GM12878 (cell line): ENCODE results near the gene PLXNA4. TPM values are rescaled to one million over a fixed set of nuclear protein-coding genes. Genes with fewer than 3 reads are reported as not detected.

Experiments
- ATAC-seq: fragments of 200-7000 bp; cut with Tn5 transposase; 3 replicates; pipeline ENCODE4 v1.9.1; 2020; ENCODE audit warnings: mild to moderate bottlenecking, moderate library complexity
- BruUV-seq: library from RNA; stranded (reverse); fragments of 400-500 nt; replicated peaks from 2 replicates; lab custom pipeline; 2021; lab: Mats Ljungman, UMichigan
- CTCF ChIA-PET: fragments of 300-600 bp; sonication (Branson Sonifier 250); formaldehyde crosslinking; extraction: SDS; loops from one replicate; lab custom pipeline; 2021; ENCODE audit warnings: inconsistent platforms; lab: Yijun Ruan, JAX
- POLR2A ChIA-PET: fragments of 350-600 bp; formaldehyde crosslinking; extraction: SDS; loops from one replicate; lab custom pipeline; 2021; ENCODE audit warnings: inconsistent platforms; lab: Charles Lee
- RAD21 ChIA-PET: fragments of 300-600 bp; sonication (Branson Sonifier 250); formaldehyde crosslinking; loops from one replicate; lab custom pipeline; 2023; ENCODE audit warnings: antibody characterized with exemption; ENCODE audit not compliant: unreplicated experiment; lab: Charles Lee
- SMC1A ChIA-PET: fragments of 300-600 bp; sonication (Branson Sonifier 250); formaldehyde crosslinking; loops from one replicate; lab custom pipeline; 2023; ENCODE audit not compliant: unreplicated experiment, uncharacterized antibody; lab: Charles Lee
- DNase-seq: peaks from one replicate; pipeline ENCODE4 v3.0.0-alpha.2; 2011; ENCODE audit warnings: low read depth, low spot score
- FAIRE-seq: peaks from 3 replicates; lab custom pipeline; 2011; peaks lifted over from hg19 to GRCh38; lab: Jason Lieb, UNC
- H2AFZ ChIP-seq: 2 replicates; pipeline ENCODE4 v1.6.0; 2011; ENCODE audit warnings: low read depth, low read length, control low read depth; ENCODE audit not compliant: control insufficient read depth
- H3K27ac ChIP-seq: 2 replicates; pipeline ENCODE4 v1.5.1; 2011; ENCODE audit warnings: control low read depth; ENCODE audit not compliant: control insufficient read depth, insufficient read depth
- H3K27me3 ChIP-seq, 2 experiments: replicated peaks in 1 of 2; 2 replicates each; pipeline versions ENCODE4 v1.6.0 to v1.6.1; 2011; ENCODE audit warnings: low read length in 1 of 2; ENCODE audit not compliant: control insufficient read depth in 2 of 2, insufficient read depth in 2 of 2
- H3K36me3 ChIP-seq, 2 experiments: 2 replicates each; pipeline ENCODE4 v1.5.1; 2011; ENCODE audit warnings: low read length in 1 of 2; ENCODE audit not compliant: control insufficient read depth in 2 of 2, insufficient read depth in 2 of 2
- H3K4me1 ChIP-seq: 2 replicates; pipeline ENCODE4 v1.6.1; 2011; ENCODE audit warnings: mild to moderate bottlenecking, low read length, moderate library complexity, mixed read lengths; ENCODE audit not compliant: control insufficient read depth, insufficient read depth
- H3K4me2 ChIP-seq: 2 replicates; pipeline ENCODE4 v1.6.0; 2011; ENCODE audit warnings: control low read depth; ENCODE audit not compliant: control insufficient read depth, insufficient read depth
- H3K4me3 ChIP-seq: fragments of 200-600 bp; sonication (generic); 2 replicates; pipeline ENCODE4 v1.5.1; 2016
- H3K79me2 ChIP-seq: 2 replicates; pipeline ENCODE4 v1.6.0; 2011; ENCODE audit warnings: low read length; ENCODE audit not compliant: control insufficient read depth, insufficient read depth
- H3K9ac ChIP-seq: 2 replicates; pipeline ENCODE4 v1.8.0; 2011; ENCODE audit warnings: low read length, control low read depth, mixed read lengths; ENCODE audit not compliant: control insufficient read depth, insufficient read depth
- H3K9me3 ChIP-seq: replicated peaks from 3 replicates; pipeline ENCODE4 v1.5.1; 2011; ENCODE audit warnings: mild to moderate bottlenecking, low read length; ENCODE audit not compliant: control insufficient read depth, insufficient read depth
- H4K20me1 ChIP-seq: 2 replicates; pipeline ENCODE4 v1.6.0; 2011; ENCODE audit not compliant: control insufficient read depth, insufficient read depth
- BRCA1 ChIP-seq: IDR thresholded peaks from 2 replicates; pipeline ENCODE4 v1.6.1; 2011; ENCODE audit warnings: low read depth, low read length, improper control_type of control experiment
- CBX5 ChIP-seq: sonication (generic); IDR thresholded peaks from 2 replicates; pipeline ENCODE4 v1.6.1; 2016; ENCODE audit warnings: low read depth, moderate library complexity, mild to moderate bottlenecking, inconsistent platforms
- JUNB ChIP-seq: IDR thresholded peaks from 2 replicates; pipeline ENCODE4 v1.6.1; 2016; ENCODE audit warnings: antibody characterized with exemption, mild to moderate bottlenecking
- POLR2A ChIP-seq: IDR thresholded peaks from 2 replicates; pipeline ENCODE4 v1.6.1; 2011; ENCODE audit warnings: low read depth, mild to moderate bottlenecking, low read length
- RB1 ChIP-seq: fragments of 450-650 bp; formaldehyde crosslinking; IDR thresholded peaks from 2 replicates; pipeline ENCODE4 v1.6.1; 2017; ENCODE audit warnings: mild to moderate bottlenecking, borderline replicate concordance
- SMAD1 ChIP-seq: fragments of 450-650 bp; IDR thresholded peaks from 2 replicates; pipeline ENCODE4 v1.6.1; 2018; ENCODE audit warnings: mild to moderate bottlenecking, low read depth; ENCODE audit not compliant: partially characterized antibody
- TAF1 ChIP-seq: IDR thresholded peaks from 2 replicates; pipeline ENCODE4 v1.6.1; 2011; ENCODE audit warnings: mild to moderate bottlenecking, low read depth, low read length, borderline replicate concordance
- TBL1XR1 ChIP-seq: IDR thresholded peaks from 2 replicates; pipeline ENCODE4 v1.6.1; 2012; ENCODE audit warnings: low read depth, low read length, improper control_type of control experiment
- TCF7 ChIP-seq: IDR thresholded peaks from 2 replicates; pipeline ENCODE4 v1.6.1; 2014; ENCODE audit warnings: antibody characterized with exemption, borderline replicate concordance
- WGBS: methylation state at CpG from one replicate; pipeline ENCODE4 v1.1.6; 2016; ENCODE audit warnings: low lambda C conversion rate; ENCODE audit not compliant: insufficient replicate concordance, insufficient coverage; ENCODE audit errors: missing lambda C conversion rate; 5-methylcytosine and 5-hydroxymethylcytosine counted together
- in situ Hi-C: fragments of 300-500 bp; cut with MboI; formaldehyde crosslinking; loops from 9 replicates; pipeline ENCODE4 v1.14.3; 2018; ENCODE audit warnings: mixed read lengths
- intact Hi-C: fragments of 100-400 bp; cut with micrococcal nuclease; formaldehyde crosslinking; loops from one replicate; pipeline ENCODE4 v1.14.2; 2022; ENCODE audit not compliant: unreplicated experiment
- polyA plus RNA-seq, 11 experiments: library from polyadenylated mRNA; depleted of rRNA in 4 of 11; unstranded in 6 of 11; stranded (reverse) in 5 of 11; fragments of >200 nt; fragmentation: Nextera tagmentation in 4 of 11; fragmentation: Illumina TruSeq in 1 of 11; extraction: Ambion mirVana in 4 of 11; extraction: Trizol in 1 of 11; gene quantifications; 1 replicate in 1 of 11; 2 replicates in 10 of 11; pipeline versions ENCODE4 v1.2.1 to v1.2.3, GENCODE V29; 2011 to 2016; ENCODE audit warnings: inconsistent platforms in 2 of 11, missing spikeins in 2 of 11, low read depth in 1 of 11
- total RNA-seq, 4 experiments: library from RNA; depleted of rRNA in 3 of 4; stranded (reverse); fragments of >200 nt in 3 of 4; fragmentation: Illumina TruSeq in 1 of 4; extraction: Trizol in 1 of 4; gene quantifications; 2 replicates each; pipeline versions ENCODE4 v1.2.1 to v1.2.3, GENCODE V29; 2013 to 2021
- TF ChIP-seq, protein P1 (sequence below): fragments of 450-650 bp; conservative IDR thresholded peaks from 2 replicates; pipeline ENCODE4 v1.6.1; 2017; ENCODE audit warnings: mild to moderate bottlenecking, moderate library complexity
- TF ChIP-seq, protein P2 (sequence below): fragments of 450-650 bp; IDR thresholded peaks from 2 replicates; pipeline ENCODE4 v1.6.1; 2017; ENCODE audit warnings: mild to moderate bottlenecking, low read depth, inconsistent platforms; ENCODE audit not compliant: poor library complexity, severe bottlenecking
- TF ChIP-seq, protein P3 (sequence below): IDR thresholded peaks from 2 replicates; pipeline ENCODE4 v1.6.1; 2011; ENCODE audit warnings: borderline replicate concordance, low read depth, mild to moderate bottlenecking, moderate library complexity, mixed read lengths, low read length; ENCODE audit not compliant: insufficient read depth; ENCODE audit errors: extremely low read length
- TF ChIP-seq, protein P4 (sequence below): IDR thresholded peaks from 2 replicates; pipeline ENCODE4 v1.6.1; 2011; ENCODE audit warnings: borderline replicate concordance, low read depth, mild to moderate bottlenecking, moderate library complexity, low read length; ENCODE audit not compliant: insufficient read depth, poor library complexity, severe bottlenecking
- TF ChIP-seq, protein P5 (sequence below): fragments of 450-650 bp; IDR thresholded peaks from 2 replicates; pipeline ENCODE4 v1.6.1; 2017; ENCODE audit warnings: mild to moderate bottlenecking
- TF ChIP-seq, protein P6 (sequence below): IDR thresholded peaks from 2 replicates; pipeline ENCODE4 v1.6.1; 2011; ENCODE audit warnings: low read depth, low read length, improper control_type of control experiment, borderline replicate concordance

The PLXNA4 gene
- total and polyA plus RNA-seq, 10 of the 15 experiments (the other 5 are each of a cell fraction or from before 2014, with no cell fraction given): 0.03 TPM; not detected in 9

DNA sequence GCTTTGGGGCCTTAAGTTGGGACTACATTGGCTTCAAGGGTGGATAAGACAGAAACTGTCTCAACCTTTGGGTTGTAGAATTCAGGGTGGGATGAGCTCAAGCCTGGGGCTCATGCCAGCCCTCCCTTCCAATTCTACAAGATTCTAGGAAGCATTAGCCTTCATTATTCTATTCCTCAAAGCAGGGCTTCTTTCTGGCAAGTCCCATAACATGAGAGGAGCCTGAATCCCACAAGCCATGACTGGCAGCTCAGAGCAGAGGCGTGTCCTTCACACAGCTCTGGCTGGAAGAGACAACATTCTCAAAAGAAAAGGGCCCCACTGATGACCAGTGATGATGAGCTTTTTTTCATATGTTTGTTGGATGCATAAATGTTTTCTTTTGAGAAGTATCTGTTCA lies 187.6 kb downstream of the PLXNA4 start:
- H3K27me3 ChIP-seq: peaks cover 0 to 1% of the 10 kb centered on the region in 2 experiments; a peak in 1 of 4 replicates
- intact Hi-C loops (no loop called here), in situ Hi-C loops (no loop called here)
- H2AFZ ChIP-seq: no peak overlapping the region
- no peak for ATAC-seq
- no peak overlapping the region for H3K4me3 ChIP-seq
- no TSS peak for BruUV-seq
- H3K36me3 ChIP-seq: no peaks in the 10 kb centered on the region
- H4K20me1 ChIP-seq: no peaks in the 10 kb centered on the region
- DNase-seq: no peak
- no peak overlapping the region for H3K4me2 ChIP-seq
- ChIA-PET CTCF (interaction anchor here (0.6 kb wide), 1 partner anchor 1634 kb away, joined by 4 read pairs; no protein-coding TSS in a partner anchor), RAD21 (no interaction called here), POLR2A (no interaction called here), SMC1A (no interaction called here)
- no peaks in the 10 kb centered on the region for H3K79me2 ChIP-seq
- H3K9ac ChIP-seq: no peak overlapping the region
- no peaks in the 10 kb centered on the region for H3K4me1 ChIP-seq
- no peaks in the 10 kb centered on the region for H3K9me3 ChIP-seq
- WGBS: 0% methylated on average over 1 of the region's 1 CpG
- no peak for FAIRE-seq
- no peak overlapping the region for H3K27ac ChIP-seq
- TF ChIP-seq BRCA1 (no peak), TAF1 (no peak), TCF7 (no peak), RB1 (no peak), SMAD1 (no peak), JUNB (no peak), CBX5 (no peak), POLR2A (no peak), TBL1XR1 (no peak)
- TF ChIP-seq, protein P1, sequence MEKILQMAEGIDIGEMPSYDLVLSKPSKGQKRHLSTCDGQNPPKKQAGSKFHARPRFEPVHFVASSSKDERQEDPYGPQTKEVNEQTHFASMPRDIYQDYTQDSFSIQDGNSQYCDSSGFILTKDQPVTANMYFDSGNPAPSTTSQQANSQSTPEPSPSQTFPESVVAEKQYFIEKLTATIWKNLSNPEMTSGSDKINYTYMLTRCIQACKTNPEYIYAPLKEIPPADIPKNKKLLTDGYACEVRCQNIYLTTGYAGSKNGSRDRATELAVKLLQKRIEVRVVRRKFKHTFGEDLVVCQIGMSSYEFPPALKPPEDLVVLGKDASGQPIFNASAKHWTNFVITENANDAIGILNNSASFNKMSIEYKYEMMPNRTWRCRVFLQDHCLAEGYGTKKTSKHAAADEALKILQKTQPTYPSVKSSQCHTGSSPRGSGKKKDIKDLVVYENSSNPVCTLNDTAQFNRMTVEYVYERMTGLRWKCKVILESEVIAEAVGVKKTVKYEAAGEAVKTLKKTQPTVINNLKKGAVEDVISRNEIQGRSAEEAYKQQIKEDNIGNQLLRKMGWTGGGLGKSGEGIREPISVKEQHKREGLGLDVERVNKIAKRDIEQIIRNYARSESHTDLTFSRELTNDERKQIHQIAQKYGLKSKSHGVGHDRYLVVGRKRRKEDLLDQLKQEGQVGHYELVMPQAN: no peak
- TF ChIP-seq, protein P2, sequence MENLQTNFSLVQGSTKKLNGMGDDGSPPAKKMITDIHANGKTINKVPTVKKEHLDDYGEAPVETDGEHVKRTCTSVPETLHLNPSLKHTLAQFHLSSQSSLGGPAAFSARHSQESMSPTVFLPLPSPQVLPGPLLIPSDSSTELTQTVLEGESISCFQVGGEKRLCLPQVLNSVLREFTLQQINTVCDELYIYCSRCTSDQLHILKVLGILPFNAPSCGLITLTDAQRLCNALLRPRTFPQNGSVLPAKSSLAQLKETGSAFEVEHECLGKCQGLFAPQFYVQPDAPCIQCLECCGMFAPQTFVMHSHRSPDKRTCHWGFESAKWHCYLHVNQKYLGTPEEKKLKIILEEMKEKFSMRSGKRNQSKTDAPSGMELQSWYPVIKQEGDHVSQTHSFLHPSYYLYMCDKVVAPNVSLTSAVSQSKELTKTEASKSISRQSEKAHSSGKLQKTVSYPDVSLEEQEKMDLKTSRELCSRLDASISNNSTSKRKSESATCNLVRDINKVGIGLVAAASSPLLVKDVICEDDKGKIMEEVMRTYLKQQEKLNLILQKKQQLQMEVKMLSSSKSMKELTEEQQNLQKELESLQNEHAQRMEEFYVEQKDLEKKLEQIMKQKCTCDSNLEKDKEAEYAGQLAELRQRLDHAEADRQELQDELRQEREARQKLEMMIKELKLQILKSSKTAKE: no peak
- TF ChIP-seq, protein P3, sequence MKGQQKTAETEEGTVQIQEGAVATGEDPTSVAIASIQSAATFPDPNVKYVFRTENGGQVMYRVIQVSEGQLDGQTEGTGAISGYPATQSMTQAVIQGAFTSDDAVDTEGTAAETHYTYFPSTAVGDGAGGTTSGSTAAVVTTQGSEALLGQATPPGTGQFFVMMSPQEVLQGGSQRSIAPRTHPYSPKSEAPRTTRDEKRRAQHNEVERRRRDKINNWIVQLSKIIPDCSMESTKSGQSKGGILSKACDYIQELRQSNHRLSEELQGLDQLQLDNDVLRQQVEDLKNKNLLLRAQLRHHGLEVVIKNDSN: no peak
- TF ChIP-seq, protein P4, sequence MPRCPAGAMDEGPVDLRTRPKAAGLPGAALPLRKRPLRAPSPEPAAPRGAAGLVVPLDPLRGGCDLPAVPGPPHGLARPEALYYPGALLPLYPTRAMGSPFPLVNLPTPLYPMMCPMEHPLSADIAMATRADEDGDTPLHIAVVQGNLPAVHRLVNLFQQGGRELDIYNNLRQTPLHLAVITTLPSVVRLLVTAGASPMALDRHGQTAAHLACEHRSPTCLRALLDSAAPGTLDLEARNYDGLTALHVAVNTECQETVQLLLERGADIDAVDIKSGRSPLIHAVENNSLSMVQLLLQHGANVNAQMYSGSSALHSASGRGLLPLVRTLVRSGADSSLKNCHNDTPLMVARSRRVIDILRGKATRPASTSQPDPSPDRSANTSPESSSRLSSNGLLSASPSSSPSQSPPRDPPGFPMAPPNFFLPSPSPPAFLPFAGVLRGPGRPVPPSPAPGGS: no peak
- TF ChIP-seq, protein P5, sequence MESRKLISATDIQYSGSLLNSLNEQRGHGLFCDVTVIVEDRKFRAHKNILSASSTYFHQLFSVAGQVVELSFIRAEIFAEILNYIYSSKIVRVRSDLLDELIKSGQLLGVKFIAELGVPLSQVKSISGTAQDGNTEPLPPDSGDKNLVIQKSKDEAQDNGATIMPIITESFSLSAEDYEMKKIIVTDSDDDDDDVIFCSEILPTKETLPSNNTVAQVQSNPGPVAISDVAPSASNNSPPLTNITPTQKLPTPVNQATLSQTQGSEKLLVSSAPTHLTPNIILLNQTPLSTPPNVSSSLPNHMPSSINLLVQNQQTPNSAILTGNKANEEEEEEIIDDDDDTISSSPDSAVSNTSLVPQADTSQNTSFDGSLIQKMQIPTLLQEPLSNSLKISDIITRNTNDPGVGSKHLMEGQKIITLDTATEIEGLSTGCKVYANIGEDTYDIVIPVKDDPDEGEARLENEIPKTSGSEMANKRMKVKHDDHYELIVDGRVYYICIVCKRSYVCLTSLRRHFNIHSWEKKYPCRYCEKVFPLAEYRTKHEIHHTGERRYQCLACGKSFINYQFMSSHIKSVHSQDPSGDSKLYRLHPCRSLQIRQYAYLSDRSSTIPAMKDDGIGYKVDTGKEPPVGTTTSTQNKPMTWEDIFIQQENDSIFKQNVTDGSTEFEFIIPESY: no peak
- TF ChIP-seq, protein P6, sequence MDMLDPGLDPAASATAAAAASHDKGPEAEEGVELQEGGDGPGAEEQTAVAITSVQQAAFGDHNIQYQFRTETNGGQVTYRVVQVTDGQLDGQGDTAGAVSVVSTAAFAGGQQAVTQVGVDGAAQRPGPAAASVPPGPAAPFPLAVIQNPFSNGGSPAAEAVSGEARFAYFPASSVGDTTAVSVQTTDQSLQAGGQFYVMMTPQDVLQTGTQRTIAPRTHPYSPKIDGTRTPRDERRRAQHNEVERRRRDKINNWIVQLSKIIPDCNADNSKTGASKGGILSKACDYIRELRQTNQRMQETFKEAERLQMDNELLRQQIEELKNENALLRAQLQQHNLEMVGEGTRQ: no peak
